Endothelial cell of umbilical vein (primary cell): ENCODE data around the gene CDK18. TPM values are rescaled to one million over a fixed set of nuclear protein-coding genes. Genes with fewer than 3 reads are reported as not detected.

Experiments used
- BruUV-seq: library from RNA; stranded (reverse); fragments of 400-500 nt; replicated peaks from 2 replicates; lab custom pipeline; 2021; lab: Mats Ljungman, UMichigan
- CTCF ChIA-PET: fragments of 300-600, 350-600 bp; sonication (Branson Sonifier 250); formaldehyde crosslinking; loops from one replicate; lab custom pipeline; 2021; ENCODE audit warnings: antibody characterized with exemption, inconsistent platforms; lab: Charles Lee
- POLR2A ChIA-PET: fragments of 300-600, 350-600 bp; sonication (Branson Sonifier 250); formaldehyde crosslinking; loops from one replicate; lab custom pipeline; 2021; ENCODE audit warnings: antibody characterized with exemption, inconsistent platforms; lab: Charles Lee
- DNase-seq: peaks from one replicate; pipeline ENCODE4 v3.0.0-alpha.2; 2011; ENCODE audit warnings: low read depth, low spot score
- FAIRE-seq: peaks from 2 replicates; lab custom pipeline; 2011; peaks lifted over from hg19 to GRCh38; lab: Jason Lieb, UNC
- H2AFZ ChIP-seq: 2 replicates; pipeline ENCODE4 v1.6.0; 2012; ENCODE audit warnings: low read depth, low read length, control low read depth, inconsistent platforms
- H3K27ac ChIP-seq: 2 replicates; pipeline ENCODE4 v1.5.1; 2011; ENCODE audit warnings: low read depth, mild to moderate bottlenecking, control low read depth, low read length, moderate library complexity; ENCODE audit not compliant: insufficient read depth
- H3K27me3 ChIP-seq, 2 experiments: 2 replicates each; pipeline versions ENCODE4 v1.6.0 to v1.6.1; 2011; ENCODE audit warnings: low read length in 2 of 2, mixed read lengths in 1 of 2; ENCODE audit not compliant: control insufficient read depth in 2 of 2, insufficient read depth in 2 of 2
- H3K36me3 ChIP-seq, 2 experiments: 2 replicates in 1 of 2; 3 replicates in 1 of 2; pipeline ENCODE4 v1.5.1; 2011; ENCODE audit warnings: low read length in 2 of 2, mild to moderate bottlenecking in 1 of 2, moderate library complexity in 1 of 2; ENCODE audit not compliant: control insufficient read depth in 2 of 2, insufficient read depth in 2 of 2; ENCODE audit errors: extremely low read depth in 1 of 2
- H3K4me1 ChIP-seq: 3 replicates; pipeline ENCODE4 v1.5.1; 2011; ENCODE audit warnings: mild to moderate bottlenecking, low read length; ENCODE audit not compliant: control insufficient read depth, insufficient read depth; ENCODE audit errors: extremely low read depth
- H3K4me2 ChIP-seq: 2 replicates; pipeline ENCODE4 v1.6.1; 2011; ENCODE audit warnings: low read length, control low read depth, mixed read lengths; ENCODE audit not compliant: insufficient read depth
- H3K4me3 ChIP-seq, 3 experiments: fragments of 200-600 bp in 1 of 3; sonication (generic), shearing (Covaris generic) in 1 of 3; replicated peaks in 1 of 3; 2 replicates each; pipeline ENCODE4 v1.5.1; 2011 to 2016; ENCODE audit warnings: control low read depth in 3 of 3, low read length in 3 of 3, mild to moderate bottlenecking in 2 of 3, inconsistent platforms in 1 of 3, low read depth in 1 of 3, moderate library complexity in 1 of 3; ENCODE audit not compliant: insufficient read depth in 1 of 3
- H3K79me2 ChIP-seq: 2 replicates; pipeline ENCODE4 v1.6.0; 2012; ENCODE audit warnings: low read length, inconsistent platforms; ENCODE audit not compliant: control insufficient read depth, insufficient read depth
- H3K9ac ChIP-seq: replicated peaks from 2 replicates; pipeline ENCODE3; 2011; ENCODE audit warnings: low read length, control low read depth; ENCODE audit not compliant: insufficient read depth; ENCODE audit errors: extremely low read depth
- H3K9me1 ChIP-seq: replicated peaks from 3 replicates; pipeline ENCODE4 v1.6.0; 2011; ENCODE audit warnings: mild to moderate bottlenecking, low read length; ENCODE audit not compliant: control insufficient read depth, insufficient read depth; ENCODE audit errors: extremely low read depth
- H3K9me3 ChIP-seq: replicated peaks from 2 replicates; pipeline ENCODE4 v1.5.1; 2012; ENCODE audit warnings: low read length, inconsistent platforms; ENCODE audit not compliant: control insufficient read depth, insufficient read depth
- H4K20me1 ChIP-seq: replicated peaks from 2 replicates; pipeline ENCODE3; 2011; ENCODE audit warnings: mild to moderate bottlenecking, low read length; ENCODE audit not compliant: control insufficient read depth, insufficient read depth; ENCODE audit errors: extremely low read depth
- CTCF ChIP-seq, 2 donors: IDR thresholded peaks; 1 replicate in 1 of 2; 2 replicates in 1 of 2; pipeline ENCODE4 v1.5.1; 2011; ENCODE audit warnings: low read length in 2 of 2, mild to moderate bottlenecking in 2 of 2, moderate library complexity in 2 of 2, control low read depth in 1 of 2, inconsistent platforms in 1 of 2, low read depth in 1 of 2; ENCODE audit not compliant: insufficient read depth in 1 of 2; ENCODE audit errors: extremely low read depth in 1 of 2
- EZH2 ChIP-seq: IDR thresholded peaks from 2 replicates; pipeline ENCODE4 v1.6.1; 2012; ENCODE audit warnings: borderline replicate concordance, low read depth, mild to moderate bottlenecking, moderate library complexity, low read length, inconsistent platforms; ENCODE audit not compliant: severe bottlenecking
- FOS ChIP-seq: IDR thresholded peaks from 2 replicates; pipeline ENCODE4 v1.6.1; 2011; ENCODE audit warnings: mild to moderate bottlenecking, low read length, moderate library complexity, borderline replicate concordance; ENCODE audit not compliant: insufficient read depth
- GATA2 ChIP-seq: IDR thresholded peaks from 2 replicates; pipeline ENCODE4 v1.7.0; 2011; ENCODE audit warnings: low read depth, mild to moderate bottlenecking, moderate library complexity, mixed read lengths, low read length; ENCODE audit not compliant: insufficient read length, insufficient read depth
- JUN ChIP-seq: IDR thresholded peaks from 2 replicates; pipeline ENCODE4 v1.6.1; 2011; ENCODE audit warnings: borderline replicate concordance, low read depth; ENCODE audit not compliant: insufficient read length, insufficient read depth
- MAX ChIP-seq: IDR thresholded peaks from 2 replicates; pipeline ENCODE4 v1.6.1; 2011; ENCODE audit not compliant: insufficient read depth, insufficient read length
- MYC ChIP-seq: IDR thresholded peaks from one replicate; pipeline ENCODE4 v1.6.1; 2011; ENCODE audit warnings: mild to moderate bottlenecking, low read depth, low read length
- POLR2A ChIP-seq: IDR thresholded peaks from 2 replicates; pipeline ENCODE4 v1.6.1; 2012; ENCODE audit warnings: low read depth, mild to moderate bottlenecking, control low read depth, low read length
- POLR2AphosphoS5 ChIP-seq: IDR thresholded peaks from 2 replicates; pipeline ENCODE4 v1.6.1; 2012; ENCODE audit warnings: low read depth, mild to moderate bottlenecking, control low read depth, low read length, moderate library complexity; ENCODE audit not compliant: insufficient read depth
- dilution Hi-C: fragments of 300-500 bp; cut with MboI; formaldehyde crosslinking; loops from one replicate; pipeline ENCODE4 v1.15.0; 2019; ENCODE audit warnings: low sequenced_read_pairs; ENCODE audit not compliant: extremely low pct_ligation_motif_present
- intact Hi-C: fragments of 100-400 bp; cut with micrococcal nuclease; formaldehyde crosslinking; loops from one replicate; pipeline ENCODE4 v1.10.0; 2022
- polyA plus RNA-seq, 4 experiments: library from polyadenylated mRNA; depleted of rRNA in 3 of 4; stranded (reverse) in 3 of 4; unstranded in 1 of 4; fragments of >200 nt; gene quantifications; 2 replicates each; pipeline versions ENCODE4 v1.2.1 to v1.2.3, GENCODE V29; 2011 to 2012; ENCODE audit warnings: missing spikeins in 1 of 4
- total RNA-seq: library from RNA; stranded (reverse); gene quantifications from 2 replicates; pipeline ENCODE4 v1.2.3, GENCODE V29; 2021

Gene CDK18
- total and polyA plus RNA-seq, 2 donors (not counting 3 experiments of a cell fraction or from before 2014, with no cell fraction given): 0.17 to 1.2 TPM

- H3K9me3 ChIP-seq: no peaks in the 10 kb centered on the region
- intact Hi-C loops: no loop called here
- no peak overlapping the region for H3K9ac ChIP-seq
- FAIRE-seq (no peak), DNase-seq (no peak)
- no TSS peak for BruUV-seq
- H3K27me3 ChIP-seq: peaks cover 51 to 67% of the 10 kb centered on the region in 2 experiments
- H3K36me3 ChIP-seq: no peaks in the 10 kb centered on the region
- no peak overlapping the region for H3K4me3 ChIP-seq
- ChIA-PET POLR2A (no interaction called here), CTCF (interaction anchor here (1.2 to 1.3 kb wide), 2 partner anchors 18 to 90 kb away, joined by 3 read pairs; no protein-coding TSS in a partner anchor)
- no peaks in the 10 kb centered on the region for H3K4me1 ChIP-seq
- H2AFZ ChIP-seq: no peak overlapping the region
- dilution Hi-C loops: no loop called here
- no peak for TF ChIP-seq JUN
- no peak for TF ChIP-seq POLR2AphosphoS5
- TF ChIP-seq MAX: no peak
- TF ChIP-seq CTCF (IDR thresholded peaks at IDR 0.05; ENCODE audit: extremely low read depth in 1 of 2, insufficient read depth in 1 of 2, low read depth in 1 of 2, low read length in 2 of 2): no peak
- no peak for TF ChIP-seq POLR2A
- no peak for TF ChIP-seq EZH2
- TF ChIP-seq FOS: no peak
- TF ChIP-seq MYC: no peak
- no peak for TF ChIP-seq GATA2
- no peak overlapping the region for H3K27ac ChIP-seq
- H3K4me2 ChIP-seq: no peak overlapping the region
- no peaks in the 10 kb centered on the region for H3K9me1 ChIP-seq
- H3K79me2 ChIP-seq: no peaks in the 10 kb centered on the region
- no peaks in the 10 kb centered on the region for H4K20me1 ChIP-seq
These were observed 63.2 kb downstream of the CDK18 start for GRCh38 chr1:205567716-205568115.
